ENCODE results near the gene BICRA. TPM values are rescaled to one million over a fixed set of nuclear protein-coding genes. Genes with fewer than 3 reads are reported as not detected.
A peak's percentile ranks its signal among the peaks of the same experiment; 100 is the strongest.

BICRA gene
- total RNA-seq, 1 donor from 2014 or later: 15.6 TPM

GRCh38 chr19:47704024-47704423 is 95.1 kb downstream of the BICRA start:
- Histone ChIP-seq H2AFZ (replicated peaks) (no peak overlapping the region), H3K4me3 (no peak overlapping the region), H3K4me1 (no peaks in the 10 kb centered on the region), H3K79me2 (ENCODE audit: low read depth) (no peaks in the 10 kb centered on the region), H3K36me3 (peaks cover 3% of the 10 kb centered on the region), H3F3A (ENCODE audit: low read depth) (peaks cover 6% of the 10 kb centered on the region), H3K4me2 (no peak overlapping the region), H3K27ac (no peak overlapping the region), H4K20me1 (ENCODE audit: low read depth) (peaks cover 7% of the 10 kb centered on the region), H3K9ac (no peak overlapping the region), H3K9me3 (ENCODE audit: low read depth) (no peaks in the 10 kb centered on the region), H3K27me3 (no peaks in the 10 kb centered on the region)
- Mint-ChIP-seq H3K36me3 (peaks cover 8% of the 10 kb centered on the region), H3K9me3 (no peaks in the 10 kb centered on the region), H3K27me3 (ENCODE audit: insufficient read depth, low read depth) (peaks cover 4% of the 10 kb centered on the region), H3K4me3 (peak overlapping the region; percentile 14), H3K4me1 (no peaks in the 10 kb centered on the region), H3K27ac (no peak overlapping the region)
- TF ChIP-seq CTCF (IDR thresholded peaks at IDR 0.05) (no peak), EZH2phosphoT487 (IDR thresholded peaks at IDR 0.05) (no peak), EZH2 (IDR thresholded peaks at IDR 0.05) (no peak)
- no peak for DNase-seq (ENCODE audit: low spot score)

- no peak overlapping the region for H3K4me3 Mint-ChIP-seq
These were observed 95.7 kb downstream of the BICRA start for GRCh38 chr19:47704656-47705055.

GRCh38 chr19:47707135-47707925 is 98.4 kb downstream of the BICRA start:
- Histone ChIP-seq H3K79me2 (ENCODE audit: low read depth) (no peaks in the 10 kb centered on the region), H4K20me1 (ENCODE audit: low read depth) (no peaks in the 10 kb centered on the region), H3F3A (ENCODE audit: low read depth) (peaks cover 5% of the 10 kb centered on the region), H3K4me1 (no peaks in the 10 kb centered on the region), H3K9ac (no peak overlapping the region), H3K4me2 (no peak overlapping the region), H2AFZ (replicated peaks) (no peak overlapping the region), H3K4me3 (no peak overlapping the region), H3K27me3 (no peaks in the 10 kb centered on the region), H3K36me3 (no peaks in the 10 kb centered on the region), H3K9me3 (ENCODE audit: low read depth) (no peaks in the 10 kb centered on the region), H3K27ac (no peak overlapping the region)
- Mint-ChIP-seq H3K36me3 (peaks cover 6% of the 10 kb centered on the region), H3K4me1 (no peaks in the 10 kb centered on the region), H3K4me3 (peak overlapping the region; percentile 52), H3K27me3 (ENCODE audit: insufficient read depth, low read depth) (peaks cover 17% of the 10 kb centered on the region), H3K27ac (no peak overlapping the region), H3K9me3 (no peaks in the 10 kb centered on the region)
- DNase-seq (ENCODE audit: low spot score): peak; percentile 88
- TF ChIP-seq CTCF (IDR thresholded peaks at IDR 0.05) (peak; percentile 77), EZH2phosphoT487 (IDR thresholded peaks at IDR 0.05) (no peak), EZH2 (IDR thresholded peaks at IDR 0.05) (no peak)

More at GRCh38 chr19:47704656-47705055, 95.7 kb downstream of the BICRA start:
- Mint-ChIP-seq H3K27ac (no peak overlapping the region), H3K36me3 (peaks cover 8% of the 10 kb centered on the region), H3K4me1 (no peaks in the 10 kb centered on the region), H3K27me3 (ENCODE audit: insufficient read depth, low read depth) (peaks cover 4% of the 10 kb centered on the region), H3K9me3 (no peaks in the 10 kb centered on the region)
- Histone ChIP-seq H4K20me1 (ENCODE audit: low read depth) (peaks cover 2% of the 10 kb centered on the region), H3K4me1 (no peaks in the 10 kb centered on the region), H3K79me2 (ENCODE audit: low read depth) (no peaks in the 10 kb centered on the region), H3K9ac (no peak overlapping the region), H3K27ac (no peak overlapping the region), H3F3A (ENCODE audit: low read depth) (peaks cover 5% of the 10 kb centered on the region), H3K27me3 (no peaks in the 10 kb centered on the region), H3K36me3 (peaks cover 3% of the 10 kb centered on the region), H3K4me2 (no peak overlapping the region), H3K9me3 (ENCODE audit: low read depth) (no peaks in the 10 kb centered on the region), H2AFZ (replicated peaks) (no peak overlapping the region), H3K4me3 (no peak overlapping the region)
- no peak for DNase-seq (ENCODE audit: low spot score)
- no peak for TF ChIP-seq CTCF (IDR thresholded peaks at IDR 0.05)
- no peak for TF ChIP-seq EZH2phosphoT487 (IDR thresholded peaks at IDR 0.05)
- no peak for TF ChIP-seq EZH2 (IDR thresholded peaks at IDR 0.05)

Data from neural progenitor cell (in vitro differentiated cells).